Caco-2 (cell line): Measurements from ENCODE around the gene KBTBD13. TPM values are rescaled to one million over a fixed set of nuclear protein-coding genes. Genes with fewer than 3 reads are reported as not detected.
"Not testable (repeated sequence)": the region's sequence is repeated elsewhere in the genome, so short reads cannot be mapped to it uniquely, and the experiment has no call there.

ENCODE experiments used
- BruUV-seq: library from RNA; stranded (reverse); fragments of 400-500 nt; replicated peaks from 2 replicates; lab custom pipeline; 2021; lab: Mats Ljungman, UMichigan
- CTCF ChIA-PET: fragments of 300-600 bp; sonication (Branson Sonifier 250); formaldehyde crosslinking; loops from one replicate; lab custom pipeline; 2022; ENCODE audit warnings: antibody characterized with exemption; lab: Charles Lee
- POLR2A ChIA-PET: fragments of 300-600 bp; sonication (Branson Sonifier 250); formaldehyde crosslinking; loops from one replicate; lab custom pipeline; 2022; ENCODE audit warnings: antibody characterized with exemption; lab: Charles Lee
- DNase-seq, 2 experiments: peaks; one replicate each; pipeline versions ENCODE4 v3.0.0 to v3.0.0-alpha.2; 2020 to 2022
- H3K27me3 ChIP-seq: replicated peaks from 2 replicates; pipeline ENCODE4 v1.6.0; 2011; ENCODE audit warnings: low read length; ENCODE audit not compliant: control insufficient read depth, insufficient read depth
- H3K36me3 ChIP-seq: 2 replicates; pipeline ENCODE4 v1.5.1; 2011; ENCODE audit warnings: low read length; ENCODE audit not compliant: control insufficient read depth, insufficient read depth
- H3K4me1 ChIP-seq: fragments of 250-450 bp; sonication (Bioruptor Pico); 2 replicates; pipeline ENCODE4 v1.5.1; 2020; ENCODE audit warnings: mild to moderate bottlenecking
- H3K4me3 ChIP-seq: 2 replicates; pipeline ENCODE4 v1.5.1; 2011; ENCODE audit warnings: low read depth, mild to moderate bottlenecking, control low read depth, low read length
- H3K9me3 ChIP-seq: fragments of 250-450 bp; sonication (Bioruptor Pico); 2 replicates; pipeline ENCODE4 v1.5.1; 2020; ENCODE audit warnings: mild to moderate bottlenecking, moderate library complexity
- H3K27ac Mint-ChIP-seq: one replicate; pipeline ENCODE4 v1.8.0; 2022; ENCODE audit warnings: mixed read lengths; ENCODE audit not compliant: unreplicated experiment
- H3K27me3 Mint-ChIP-seq: one replicate; pipeline ENCODE4 v1.8.0; 2022; ENCODE audit warnings: mixed read lengths; ENCODE audit not compliant: insufficient read depth, unreplicated experiment
- H3K36me3 Mint-ChIP-seq: one replicate; pipeline ENCODE4 v1.8.0; 2022; ENCODE audit warnings: mild to moderate bottlenecking, mixed read lengths; ENCODE audit not compliant: insufficient read depth, unreplicated experiment
- H3K4me1 Mint-ChIP-seq: one replicate; pipeline ENCODE4 v1.8.0; 2022; ENCODE audit warnings: low read depth, mixed read lengths; ENCODE audit not compliant: unreplicated experiment
- H3K4me3 Mint-ChIP-seq: one replicate; pipeline ENCODE4 v1.8.0; 2022; ENCODE audit warnings: mild to moderate bottlenecking, moderate library complexity, mixed read lengths; ENCODE audit not compliant: unreplicated experiment
- H3K9me3 Mint-ChIP-seq: one replicate; pipeline ENCODE4 v1.8.0; 2022; ENCODE audit warnings: mixed read lengths; ENCODE audit not compliant: unreplicated experiment
- intact Hi-C: fragments of 100-400 bp; cut with micrococcal nuclease; formaldehyde crosslinking; loops from one replicate; pipeline ENCODE4 v1.10.0; 2022; ENCODE audit not compliant: unreplicated experiment
- total RNA-seq: library from RNA; stranded (reverse); gene quantifications from 2 replicates; pipeline ENCODE4 v1.2.3, GENCODE V29; 2022
- TF ChIP-seq, protein P1 (sequence below), 2 experiments: fragments of 200-600 bp in 1 of 2; IDR thresholded peaks; 1 replicate in 1 of 2; 2 replicates in 1 of 2; pipeline versions ENCODE4 v1.5.1 to v1.8.0; 2011 to 2022; ENCODE audit warnings: antibody characterized with exemption in 1 of 2, control low read depth in 1 of 2, inconsistent platforms in 1 of 2, low read depth in 1 of 2, low read length in 1 of 2, mild to moderate bottlenecking in 1 of 2, moderate library complexity in 1 of 2; ENCODE audit not compliant: insufficient read depth in 1 of 2, severe bottlenecking in 1 of 2, unreplicated experiment in 1 of 2

Gene KBTBD13
- total RNA-seq, 1 experiment from 2014 or later, result not detected

DNA sequence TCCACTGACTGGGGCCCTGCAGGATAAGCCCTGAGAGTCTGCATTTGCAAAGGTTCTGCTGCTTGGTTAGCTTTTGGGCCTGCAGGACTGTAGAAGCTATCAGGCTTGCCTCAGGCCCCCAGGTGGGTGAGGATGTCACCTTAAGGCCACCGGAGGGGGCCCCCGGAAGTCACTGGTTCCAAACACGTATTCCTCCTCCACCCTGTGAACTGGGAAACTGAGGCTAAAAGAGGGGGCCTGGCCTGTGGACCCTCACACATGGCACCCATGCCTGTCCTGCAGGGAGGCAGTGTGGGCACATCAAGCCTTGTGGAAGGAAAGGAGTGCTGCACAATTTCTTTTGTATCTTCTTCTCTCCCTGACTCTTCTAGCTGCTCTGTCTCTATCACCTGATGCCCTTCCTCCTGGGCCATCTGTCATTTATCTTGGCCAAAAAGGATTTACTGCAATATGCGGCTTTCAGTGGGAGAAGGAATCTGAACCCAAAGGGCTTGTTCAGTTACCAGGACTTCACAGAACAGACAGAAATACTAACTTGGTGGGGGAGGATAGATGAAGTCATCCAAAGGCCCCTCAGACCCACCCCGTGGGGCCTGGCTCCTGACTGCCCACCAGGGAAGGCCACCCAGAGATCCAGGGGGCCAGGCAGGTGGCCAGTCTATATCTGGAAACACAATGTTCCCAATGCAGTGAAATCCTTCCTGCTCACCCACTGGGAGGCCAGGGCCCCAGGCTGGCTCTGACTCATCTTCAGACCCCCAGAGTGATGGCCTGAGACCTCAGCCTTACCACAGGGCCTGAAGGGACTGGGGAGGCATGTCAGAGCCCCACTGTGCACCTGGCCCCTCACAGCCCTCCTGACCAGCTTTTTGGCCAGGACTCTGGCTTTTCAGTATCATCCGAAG lies 20.2 kb downstream of the KBTBD13 start:
- Histone ChIP-seq H3K36me3 (no peaks in the 10 kb centered on the region; the same call in 1 of the 2 replicates), H3K4me1 (peaks cover 18% of the 10 kb centered on the region), H3K4me3 (no peak overlapping the region), H3K9me3 (no peaks in the 10 kb centered on the region), H3K27me3 (no peaks in the 10 kb centered on the region)
- BruUV-seq, result no TSS peak
- intact Hi-C loops, result no loop called here
- Mint-ChIP-seq H3K4me1 (peaks cover 13% of the 10 kb centered on the region), H3K4me3 (no peak overlapping the region), H3K27ac (no peak overlapping the region), H3K27me3 (no peaks in the 10 kb centered on the region), H3K36me3 (peaks cover 13% of the 10 kb centered on the region), H3K9me3 (no peaks in the 10 kb centered on the region)
- POLR2A ChIA-PET, result interaction anchor here (0.8 kb wide), 1 partner anchor 42 kb away, joined by 3 read pairs; no protein-coding TSS in a partner anchor
- CTCF ChIA-PET, result interaction anchor here (0.5 to 1.8 kb wide), 2 partner anchors 10 to 30 kb away, joined by 3 to 7 read pairs; no protein-coding TSS in a partner anchor
- no peak for DNase-seq
- TF ChIP-seq, protein P1, sequence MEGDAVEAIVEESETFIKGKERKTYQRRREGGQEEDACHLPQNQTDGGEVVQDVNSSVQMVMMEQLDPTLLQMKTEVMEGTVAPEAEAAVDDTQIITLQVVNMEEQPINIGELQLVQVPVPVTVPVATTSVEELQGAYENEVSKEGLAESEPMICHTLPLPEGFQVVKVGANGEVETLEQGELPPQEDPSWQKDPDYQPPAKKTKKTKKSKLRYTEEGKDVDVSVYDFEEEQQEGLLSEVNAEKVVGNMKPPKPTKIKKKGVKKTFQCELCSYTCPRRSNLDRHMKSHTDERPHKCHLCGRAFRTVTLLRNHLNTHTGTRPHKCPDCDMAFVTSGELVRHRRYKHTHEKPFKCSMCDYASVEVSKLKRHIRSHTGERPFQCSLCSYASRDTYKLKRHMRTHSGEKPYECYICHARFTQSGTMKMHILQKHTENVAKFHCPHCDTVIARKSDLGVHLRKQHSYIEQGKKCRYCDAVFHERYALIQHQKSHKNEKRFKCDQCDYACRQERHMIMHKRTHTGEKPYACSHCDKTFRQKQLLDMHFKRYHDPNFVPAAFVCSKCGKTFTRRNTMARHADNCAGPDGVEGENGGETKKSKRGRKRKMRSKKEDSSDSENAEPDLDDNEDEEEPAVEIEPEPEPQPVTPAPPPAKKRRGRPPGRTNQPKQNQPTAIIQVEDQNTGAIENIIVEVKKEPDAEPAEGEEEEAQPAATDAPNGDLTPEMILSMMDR (IDR thresholded peaks at IDR 0.05; ENCODE audit: insufficient read depth in 1 of 2, low read depth in 1 of 2, low read length in 1 of 2, severe bottlenecking in 1 of 2, unreplicated experiment in 1 of 2), result no peak

DNA sequence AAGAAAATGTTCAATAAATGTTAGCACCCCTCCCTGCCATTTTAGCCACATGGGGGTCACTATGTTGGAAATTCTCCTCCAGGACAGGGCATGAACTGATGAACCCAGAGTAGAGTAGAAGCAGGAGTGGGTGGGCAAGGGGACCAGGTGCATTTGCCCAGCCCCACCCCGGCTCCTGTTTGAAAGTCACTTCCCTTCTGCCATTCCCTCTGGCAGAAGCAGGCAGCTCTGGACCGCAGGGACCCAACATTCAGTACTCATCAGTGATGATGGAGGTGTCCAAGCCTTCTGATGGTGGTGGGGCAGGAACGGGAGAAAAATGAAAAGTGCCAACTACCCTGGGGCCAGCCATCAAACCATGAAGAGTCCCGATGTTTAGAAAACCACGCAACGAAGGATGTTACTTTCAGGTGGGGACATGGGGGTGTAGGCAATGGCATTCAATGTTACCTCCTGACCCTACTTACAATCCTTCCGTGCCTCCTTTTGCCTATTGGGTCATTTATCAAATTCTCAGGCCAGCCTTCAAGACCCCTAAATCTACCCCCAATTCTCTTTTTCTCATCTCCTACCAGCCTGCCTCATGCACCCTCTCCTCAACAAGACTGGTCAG lies 21.2 kb downstream of the KBTBD13 start:
- H3K4me3 Mint-ChIP-seq, result no peak overlapping the region
- Histone ChIP-seq H3K4me3 (no peak overlapping the region), H3K9me3 (no peaks in the 10 kb centered on the region), H3K27me3 (no peaks in the 10 kb centered on the region), H3K36me3 (no peaks in the 10 kb centered on the region; the same call in 1 of the 2 replicates), H3K4me1 (peaks cover 18% of the 10 kb centered on the region)
- ChIA-PET CTCF (no interaction called here), POLR2A (no interaction called here)
- H3K27me3 Mint-ChIP-seq, result no peaks in the 10 kb centered on the region
- H3K27ac Mint-ChIP-seq, result no peak overlapping the region
- no peaks in the 10 kb centered on the region for H3K9me3 Mint-ChIP-seq
- peaks cover 13% of the 10 kb centered on the region for H3K4me1 Mint-ChIP-seq
- BruUV-seq, result no TSS peak
- TF ChIP-seq, protein P1 (IDR thresholded peaks at IDR 0.05; ENCODE audit: insufficient read depth in 1 of 2, low read depth in 1 of 2, low read length in 1 of 2, severe bottlenecking in 1 of 2, unreplicated experiment in 1 of 2), result no peak
- peaks cover 14% of the 10 kb centered on the region for H3K36me3 Mint-ChIP-seq
- no peak for DNase-seq
- intact Hi-C loops, result no loop called here

DNA sequence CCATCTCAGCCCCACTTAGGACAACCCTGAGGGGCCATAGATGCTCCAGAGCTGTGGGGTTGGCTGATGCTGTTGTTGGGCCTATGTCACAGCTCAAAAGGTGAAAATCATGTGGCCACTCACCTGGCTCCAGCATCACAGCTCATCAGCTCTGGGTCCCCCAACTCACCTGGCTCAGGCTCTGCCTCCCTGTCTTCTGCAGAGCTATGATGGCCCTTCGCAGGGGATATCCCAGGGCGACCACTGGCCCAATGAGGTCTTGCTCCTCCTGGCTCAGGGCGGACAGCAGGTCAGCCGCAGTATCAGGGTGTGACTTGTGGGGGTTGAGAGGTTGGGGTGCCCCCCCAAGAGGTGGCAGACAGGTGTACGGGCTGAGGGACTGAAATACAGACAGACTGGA lies 22.8 kb downstream of the KBTBD13 start:
- Mint-ChIP-seq H3K27ac (no peak overlapping the region), H3K36me3 (peaks cover 19% of the 10 kb centered on the region)

DNA sequence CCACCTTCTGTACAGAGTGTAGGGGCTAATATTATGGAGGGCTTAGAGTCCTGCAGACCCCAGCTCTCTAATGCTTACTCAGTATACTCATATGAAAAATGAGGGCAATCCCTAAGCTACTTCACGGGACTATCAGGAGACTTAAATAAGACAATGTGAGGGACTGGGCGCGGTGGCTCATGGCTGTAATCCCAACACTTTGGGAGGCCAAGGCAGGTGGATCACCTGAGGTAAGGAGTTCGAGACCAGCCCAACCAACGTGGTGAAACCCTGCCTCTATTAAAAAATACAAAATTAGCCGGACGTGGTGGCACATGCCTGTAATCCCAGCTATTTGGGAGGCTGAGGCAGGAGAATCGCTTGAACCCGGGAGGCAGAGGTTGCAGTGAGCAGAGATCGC lies 23.3 kb downstream of the KBTBD13 start:
- H3K9me3 ChIP-seq, POLR2A ChIA-PET, DNase-seq, H3K36me3 ChIP-seq, BruUV-seq, H3K4me3 ChIP-seq, CTCF ChIA-PET, H3K27ac Mint-ChIP-seq, H3K27me3 Mint-ChIP-seq, H3K4me3 Mint-ChIP-seq, H3K27me3 ChIP-seq, intact Hi-C loops, H3K9me3 Mint-ChIP-seq: not testable (repeated sequence)
- Mint-ChIP-seq H3K36me3 (peaks cover 18% of the 10 kb centered on the region), H3K4me1 (peaks cover 13% of the 10 kb centered on the region)
- peaks cover 10% of the 10 kb centered on the region for H3K4me1 ChIP-seq

More for the DNA sequence above, 22.8 kb downstream of the KBTBD13 start:
- CTCF ChIA-PET, result no interaction called here
- Histone ChIP-seq H3K4me1 (peaks cover 15% of the 10 kb centered on the region), H3K9me3 (no peaks in the 10 kb centered on the region), H3K27me3 (no peaks in the 10 kb centered on the region), H3K4me3 (no peak overlapping the region), H3K36me3 (no peaks in the 10 kb centered on the region; the same call in 1 of the 2 replicates)
- BruUV-seq, result no TSS peak
- TF ChIP-seq, protein P1 (IDR thresholded peaks at IDR 0.05; ENCODE audit: insufficient read depth in 1 of 2, low read depth in 1 of 2, low read length in 1 of 2, severe bottlenecking in 1 of 2, unreplicated experiment in 1 of 2), result no peak
- POLR2A ChIA-PET, result no interaction called here
- Mint-ChIP-seq H3K27me3 (no peaks in the 10 kb centered on the region), H3K9me3 (no peaks in the 10 kb centered on the region), H3K4me3 (no peak overlapping the region), H3K4me1 (peaks cover 13% of the 10 kb centered on the region)
- intact Hi-C loops, result no loop called here
- no peak for DNase-seq
